Fibroblast of peridontal ligament (primary cell): ENCODE results near the gene MFSD6.
"Not testable (repeated sequence)": the region's sequence is repeated elsewhere in the genome, so short reads cannot be mapped to it uniquely, and the experiment has no call there.

Experiments used
- DNase-seq: peaks from one replicate; pipeline ENCODE4 v3.0.0-alpha.2; 2010; ENCODE audit errors: extremely low read depth

Gene MFSD6

DNA sequence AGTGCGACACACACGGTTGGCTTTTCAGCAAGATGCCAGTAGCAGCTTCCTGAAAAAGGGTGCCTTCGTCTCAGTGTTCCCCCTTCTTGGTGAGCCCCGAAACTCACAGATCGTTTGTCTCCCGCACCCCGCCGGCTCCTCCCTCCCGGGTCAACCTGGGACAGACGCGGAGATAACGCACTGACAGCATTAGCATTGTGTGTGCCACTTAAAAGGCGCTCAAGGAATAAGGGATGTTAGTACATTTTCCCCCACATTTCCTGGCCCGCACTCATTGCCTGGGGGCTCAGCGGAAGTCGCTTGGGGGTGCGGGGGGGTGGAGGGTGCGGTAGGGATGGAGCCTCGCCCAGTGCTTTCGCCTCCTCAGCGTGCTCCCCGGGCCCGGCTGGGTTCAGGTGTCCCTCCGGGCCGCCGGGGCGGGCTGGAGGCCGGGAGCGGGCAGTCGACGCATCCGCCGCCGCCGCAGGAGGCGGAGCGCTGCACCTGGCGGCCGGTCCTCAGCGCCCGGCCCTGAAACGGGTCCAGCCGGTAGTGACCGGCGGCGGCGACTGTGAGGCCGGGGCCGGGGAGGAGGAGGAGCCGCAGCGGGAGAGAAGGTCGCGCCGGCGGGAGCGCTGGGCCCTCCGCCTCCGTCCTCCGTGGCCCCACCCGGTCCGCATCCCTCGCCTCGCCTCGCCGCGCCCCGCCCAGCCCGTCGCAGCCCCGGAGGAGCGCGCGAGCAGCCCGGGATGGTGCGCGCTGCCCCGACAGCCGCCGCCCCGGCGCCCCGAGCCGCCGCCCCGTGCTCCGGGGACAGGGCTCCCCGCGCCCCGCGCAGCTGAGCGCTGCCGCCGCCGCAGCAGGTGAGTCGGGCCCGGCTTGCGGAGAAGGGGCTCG is at the start of gene MFSD6:
Gene MFSD6, plus strand, starts transcription at position 694 of the 876 bp plus-strand sequence. CDS start 27,675 bp downstream, outside the sequence.
- no peak for DNase-seq

DNA sequence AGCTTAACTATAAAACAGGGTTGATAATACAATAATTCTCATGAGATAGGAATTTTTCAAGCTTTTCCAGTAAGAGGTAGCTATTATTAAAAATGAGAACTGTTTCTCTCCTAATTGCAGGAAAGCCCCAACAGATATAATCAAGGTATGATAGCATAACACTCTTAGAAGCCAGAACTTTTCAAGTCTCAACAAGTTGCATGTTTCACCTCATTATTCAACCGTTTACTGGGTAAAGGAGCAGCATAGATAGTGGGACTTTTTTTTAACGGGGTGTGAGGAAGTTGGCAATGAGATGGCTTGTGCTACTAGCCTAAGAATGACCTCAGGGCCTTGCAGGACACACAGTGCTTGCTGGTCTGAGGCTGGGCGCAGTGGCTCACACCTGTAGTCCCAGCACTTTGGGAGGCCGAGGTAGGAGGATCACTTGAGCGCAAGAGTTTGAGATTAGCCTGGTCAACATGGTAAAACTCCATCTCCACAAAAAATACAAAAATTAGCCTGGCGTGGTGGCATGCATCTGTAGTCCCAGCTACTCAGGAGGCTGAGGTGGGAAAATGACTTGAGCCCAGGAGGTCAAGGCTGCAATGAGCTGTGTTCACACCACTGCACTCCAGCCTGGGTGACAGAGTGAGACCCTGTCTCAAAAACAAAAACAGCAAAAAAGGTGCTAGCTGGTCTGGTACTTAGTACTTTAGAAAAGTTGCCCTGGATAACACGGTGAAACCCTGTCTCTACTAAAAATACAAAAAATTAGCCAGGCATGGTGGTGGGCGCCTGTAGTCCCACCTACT is 49.3 kb upstream of the MFSD6 start:
- not testable (repeated sequence) for DNase-seq

DNA sequence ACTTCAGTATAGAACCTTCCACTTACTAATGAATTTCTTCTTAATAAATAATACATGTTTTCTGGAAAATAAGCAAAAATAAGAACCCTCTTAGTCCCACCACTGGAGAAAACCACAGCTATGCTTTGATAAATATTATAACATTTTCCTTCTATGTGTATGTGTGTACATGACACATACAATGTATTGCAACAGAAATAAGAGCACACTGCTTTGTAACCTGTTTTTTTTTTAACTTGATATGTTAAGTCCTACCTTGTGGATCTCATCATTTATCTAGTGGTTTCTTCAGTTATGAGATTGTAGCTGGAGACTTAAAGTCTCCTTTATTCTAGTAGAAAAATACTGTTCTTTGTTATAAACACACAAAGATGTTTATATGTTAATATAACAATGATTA is 47.6 kb upstream of the MFSD6 start:
- DNase-seq = no peak

GRCh38 chr2:190360965-190361364 is 47.2 kb upstream of the MFSD6 start:
- DNase-seq = no peak

DNA sequence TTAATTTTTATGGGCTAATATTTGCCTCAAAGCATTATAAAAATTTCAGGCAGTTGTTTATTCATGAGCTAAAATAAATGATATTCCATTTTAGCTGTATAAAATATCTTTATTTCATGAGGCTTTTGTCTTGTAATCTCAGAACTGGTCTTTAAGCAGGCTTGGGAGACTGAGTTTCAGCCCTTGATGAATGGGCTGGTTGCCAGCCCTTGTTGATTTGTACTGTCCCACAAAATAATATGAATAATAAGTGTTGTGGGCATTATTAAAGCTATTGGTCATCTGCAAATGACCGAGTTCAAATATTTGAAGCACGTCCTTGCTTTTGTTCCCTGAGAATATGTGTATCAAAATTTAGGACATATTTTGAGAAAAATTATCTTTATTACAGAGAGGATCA is 46.6 kb upstream of the MFSD6 start:
- DNase-seq = no peak

- no peak for DNase-seq
Measured at GRCh38 chr2:190362894-190363293, 45.3 kb upstream of the MFSD6 start.

GRCh38 chr2:190365499-190366204 is 42.5 kb upstream of the MFSD6 start:
- no peak for DNase-seq

- DNase-seq = no peak
Measured at GRCh38 chr2:190366248-190366753, 41.9 kb upstream of the MFSD6 start.

- peak; percentile 62 for DNase-seq
Measured at GRCh38 chr2:190367091-190367490, 41.1 kb upstream of the MFSD6 start.

GRCh38 chr2:190369635-190370034 is 38.5 kb upstream of the MFSD6 start:
- DNase-seq = no peak

DNA sequence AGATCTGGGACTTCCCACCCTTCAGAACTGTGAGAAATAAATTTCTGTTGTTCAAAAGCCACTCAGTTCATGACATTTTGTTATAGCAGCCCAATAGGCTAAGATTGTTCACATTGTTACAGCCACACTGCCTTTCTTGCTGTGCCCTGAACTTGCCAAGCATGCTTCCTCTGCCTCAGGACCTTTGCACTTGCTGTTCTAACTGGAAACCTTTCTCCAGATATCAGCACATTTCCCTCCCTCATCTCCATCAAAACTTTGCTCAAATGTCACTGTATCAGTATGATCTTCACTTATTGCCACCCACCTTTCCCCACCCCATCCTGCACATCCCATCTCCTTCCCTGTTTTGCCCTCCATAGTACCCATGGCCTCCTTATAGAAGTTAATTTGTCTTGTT is 32.1 kb upstream of the MFSD6 start:
- no peak for DNase-seq

- DNase-seq = no peak
Measured at GRCh38 chr2:190376591-190377245, 31.4 kb upstream of the MFSD6 start.

DNA sequence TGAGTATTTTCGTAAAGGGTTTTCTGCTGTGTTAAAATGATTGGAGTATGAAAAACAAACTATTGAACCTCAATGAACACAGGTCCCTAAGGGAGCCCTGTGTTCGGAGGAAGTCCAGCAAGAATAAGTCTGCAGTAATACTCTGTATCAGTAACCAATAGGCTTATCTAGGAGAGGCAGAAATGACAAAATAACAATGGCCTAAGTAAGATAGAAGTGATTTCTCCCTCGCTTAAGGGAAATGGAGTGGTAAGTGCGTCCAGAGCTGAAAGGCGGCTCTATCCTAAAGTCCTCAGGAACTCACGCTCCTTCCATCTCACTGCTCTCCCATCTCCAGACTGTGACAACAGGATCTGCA is 29.3 kb upstream of the MFSD6 start:
- no peak for DNase-seq

DNA sequence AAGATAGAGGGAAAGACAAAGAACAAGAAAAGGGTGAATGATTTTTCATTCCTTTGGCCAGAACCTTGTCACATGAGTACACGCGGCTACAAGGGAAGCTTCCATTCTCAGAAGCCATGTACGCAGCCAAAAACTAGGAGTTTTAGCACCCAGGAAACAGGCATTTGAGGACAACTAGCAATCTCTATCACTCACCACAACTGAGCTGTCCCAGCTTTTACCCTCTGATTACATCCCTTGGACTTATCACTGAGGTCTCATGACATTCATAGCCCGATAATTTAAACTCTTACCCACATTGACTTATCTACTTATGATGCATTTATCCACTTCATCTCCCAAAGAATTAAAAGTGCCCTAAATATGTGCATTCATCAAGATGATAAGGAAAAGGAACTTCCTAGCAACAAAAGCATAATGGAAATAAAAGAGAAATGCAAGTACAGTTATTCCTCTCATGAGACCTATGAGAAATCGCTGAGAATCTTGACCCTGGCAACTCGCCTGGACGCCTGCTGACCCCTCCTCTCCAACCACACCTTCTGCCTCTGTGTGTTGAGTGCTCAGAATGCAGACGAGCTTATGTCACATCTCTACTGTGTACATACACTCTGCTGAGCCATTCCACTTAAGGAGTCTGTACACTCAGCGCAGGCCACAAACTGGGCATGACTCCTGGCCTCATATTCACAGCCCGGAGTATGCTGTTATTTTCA is 28.7 kb upstream of the MFSD6 start:
- peak; percentile 44 for DNase-seq

- no peak for DNase-seq
Measured at GRCh38 chr2:190380962-190381412, 27.2 kb upstream of the MFSD6 start.

DNA sequence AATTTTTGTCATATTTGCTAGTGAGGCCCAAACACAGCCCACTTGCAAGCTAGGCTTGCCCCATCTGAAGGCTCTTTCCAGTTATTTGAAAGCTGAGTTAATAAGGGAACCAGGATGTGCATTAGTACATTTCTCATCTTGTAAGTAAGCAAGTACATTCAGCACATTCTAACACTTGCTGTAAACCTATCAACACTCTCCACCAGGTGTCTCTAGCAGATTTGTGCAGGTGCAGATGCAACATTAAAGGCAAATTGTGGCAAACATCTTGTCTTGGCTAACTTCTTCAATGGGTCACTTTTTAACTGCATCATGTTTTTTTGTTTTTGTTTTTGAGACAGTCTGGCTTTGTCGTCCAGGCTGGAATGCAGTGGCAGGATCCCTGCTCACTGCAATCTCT is 25.3 kb upstream of the MFSD6 start:
- peak; percentile 58 for DNase-seq

DNA sequence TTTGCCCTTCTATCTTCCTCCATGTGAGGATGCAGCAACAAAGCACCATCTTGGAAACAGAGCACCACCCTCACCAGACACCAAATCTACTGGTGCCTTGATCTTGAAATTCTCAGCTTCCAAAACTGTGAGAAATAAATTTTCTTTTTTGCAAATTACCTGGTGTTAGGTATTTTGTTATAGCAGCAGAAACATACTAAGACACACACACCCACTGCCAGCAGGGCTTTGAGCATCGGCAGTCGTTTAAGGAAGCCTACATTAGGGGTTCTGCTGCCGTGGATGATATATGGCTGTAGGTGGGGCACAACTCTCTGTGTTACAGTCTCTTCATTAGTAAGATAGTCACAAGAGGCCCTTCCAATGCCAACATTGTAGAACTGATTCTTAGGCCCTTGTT is 20.7 kb upstream of the MFSD6 start:
- no peak for DNase-seq

- no peak for DNase-seq
Measured at GRCh38 chr2:190396271-190396670, 11.9 kb upstream of the MFSD6 start.

DNA sequence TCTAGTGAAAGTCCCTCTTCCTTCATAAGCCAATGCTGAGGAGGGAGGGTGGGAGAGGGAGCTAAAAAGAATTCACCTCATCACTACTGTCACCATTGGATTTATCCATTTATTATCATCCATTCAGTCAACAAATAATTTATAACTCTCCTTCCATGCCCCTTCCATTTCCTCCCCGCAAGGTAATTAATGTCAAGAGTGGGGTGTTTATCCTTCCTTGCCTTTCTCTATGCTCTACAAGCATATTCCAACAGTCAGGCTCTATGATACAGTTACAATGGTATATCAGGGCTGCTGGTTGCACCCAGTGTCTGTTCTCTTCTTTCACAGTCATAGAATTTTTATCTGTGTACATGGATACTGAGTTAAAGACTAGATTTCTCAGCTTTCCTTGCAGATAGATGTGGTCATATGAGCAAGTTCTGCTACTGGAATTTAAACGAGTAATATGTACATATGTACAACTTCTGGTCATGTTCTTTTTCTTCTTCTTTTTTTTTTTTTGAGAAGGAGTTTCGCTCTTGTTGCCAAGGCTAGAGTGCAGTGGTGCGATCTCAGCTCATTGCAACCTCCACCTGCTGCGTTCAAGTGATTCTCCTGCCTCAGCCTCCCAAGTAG is 5.1 kb upstream of the MFSD6 start:
- DNase-seq = no peak

DNA sequence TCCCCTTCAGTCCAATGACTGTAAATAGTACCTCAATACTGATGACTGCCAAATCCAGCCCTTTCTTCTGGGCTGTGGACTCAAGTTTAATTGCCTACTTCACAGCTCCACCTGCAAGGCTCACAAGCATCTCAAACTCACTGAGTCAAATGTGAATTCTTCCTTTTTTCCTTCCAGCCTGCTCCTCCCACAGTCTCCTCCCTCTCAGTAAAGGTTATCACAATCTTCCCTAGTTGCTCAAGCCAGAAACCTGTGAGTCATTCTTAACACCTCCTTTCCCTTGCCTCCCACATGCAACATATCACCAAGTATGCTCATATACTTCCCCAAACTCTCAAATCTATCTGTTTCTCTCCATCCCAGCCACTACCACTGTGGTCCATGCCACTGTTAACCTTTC is 3.7 kb upstream of the MFSD6 start:
- no peak for DNase-seq
